GM18517 (cell line): ENCODE measurements around the gene BAG2.

Source experiments
- ATAC-seq: cut with Tn5 transposase; IDR thresholded peaks from one replicate; pipeline ENCODE4 v1.9.1; 2021; ENCODE audit warnings: mild to moderate bottlenecking, moderate library complexity; ENCODE audit not compliant: unreplicated experiment

BAG2 gene

DNA sequence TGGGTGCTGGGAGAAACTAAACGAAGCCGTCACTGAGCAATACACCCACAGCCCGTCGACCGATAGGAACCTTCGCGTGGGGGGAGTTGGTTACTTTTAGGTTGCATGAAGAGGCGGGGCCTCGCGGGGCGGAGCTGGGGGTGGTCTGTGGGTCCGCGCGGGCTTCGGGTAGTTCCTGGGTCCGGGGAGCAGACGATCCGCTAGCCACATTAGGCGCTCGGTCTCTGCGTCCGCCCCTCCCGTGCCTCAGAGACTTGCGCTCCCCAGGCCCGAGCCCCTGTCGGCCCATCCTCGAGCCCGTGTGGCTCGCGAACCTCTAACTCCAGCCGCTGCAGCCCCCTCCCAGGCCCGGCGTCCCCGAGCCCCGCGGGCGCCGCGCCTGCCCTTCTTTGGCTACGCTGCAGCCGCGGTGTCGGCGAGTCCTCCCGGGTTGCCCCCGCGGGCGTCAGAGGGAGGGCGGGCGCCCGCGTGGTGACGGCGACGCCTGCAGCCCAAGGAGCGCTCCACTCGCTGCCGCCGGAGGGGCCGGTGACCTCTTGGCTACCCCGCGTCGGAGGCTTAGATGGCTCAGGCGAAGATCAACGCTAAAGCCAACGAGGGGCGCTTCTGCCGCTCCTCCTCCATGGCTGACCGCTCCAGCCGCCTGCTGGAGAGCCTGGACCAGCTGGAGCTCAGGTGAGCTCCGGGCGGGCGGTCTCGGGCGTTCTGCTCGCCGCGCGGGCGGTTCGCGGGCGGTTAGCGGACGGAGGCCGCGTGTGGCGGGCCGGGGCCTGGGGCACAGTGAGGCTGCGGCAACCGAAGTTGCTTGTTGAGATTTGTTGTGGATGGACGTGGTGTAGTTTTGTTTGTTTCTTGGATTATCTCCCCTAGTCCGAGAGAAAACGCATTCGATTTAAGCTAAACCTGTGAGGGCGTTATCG, at the start of gene BAG2:
Gene BAG2 (plus strand): TSS at position 191 of the 920 bp plus-strand sequence. CDS start 372 bp downstream, at position 563.
- peak; percentile 89 for ATAC-seq

DNA sequence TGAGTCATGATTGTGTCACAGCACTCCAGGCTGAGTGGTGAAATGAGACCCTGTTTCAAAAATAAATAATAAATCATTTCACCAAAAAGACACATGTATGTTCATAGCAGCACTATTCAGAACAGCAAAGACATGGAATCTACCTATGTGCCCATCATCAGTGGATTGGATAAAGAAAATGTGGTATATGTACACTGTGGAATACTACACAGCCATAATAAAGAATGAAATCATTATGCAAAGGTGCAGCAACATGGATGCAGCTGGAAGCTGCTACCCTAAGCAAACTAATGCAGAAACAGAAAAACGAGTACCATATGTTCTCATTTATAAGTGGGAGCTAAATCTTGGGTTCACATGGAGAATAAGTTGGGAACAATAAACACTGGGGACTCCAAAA, 49.0 kb upstream of the BAG2 start:
- ATAC-seq: no peak

DNA sequence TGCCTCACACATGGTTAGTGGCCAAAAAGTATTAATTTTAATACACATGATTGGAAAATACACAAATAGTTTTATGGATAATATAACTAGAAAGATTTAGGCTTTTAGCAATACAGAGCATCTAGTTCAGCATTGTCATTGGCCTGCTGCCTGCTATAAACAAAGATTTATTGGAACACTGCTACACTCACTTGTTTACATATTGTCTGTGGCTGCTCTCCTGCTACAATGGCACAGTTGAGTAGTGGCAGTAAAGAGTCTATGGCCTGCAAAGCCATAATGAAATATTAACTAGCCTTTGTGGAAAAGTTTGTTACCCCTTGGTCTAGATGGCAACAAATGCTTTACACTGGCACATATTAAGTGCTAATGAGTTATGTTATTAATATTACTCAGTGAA, 44.4 kb upstream of the BAG2 start:
- no peak for ATAC-seq

DNA sequence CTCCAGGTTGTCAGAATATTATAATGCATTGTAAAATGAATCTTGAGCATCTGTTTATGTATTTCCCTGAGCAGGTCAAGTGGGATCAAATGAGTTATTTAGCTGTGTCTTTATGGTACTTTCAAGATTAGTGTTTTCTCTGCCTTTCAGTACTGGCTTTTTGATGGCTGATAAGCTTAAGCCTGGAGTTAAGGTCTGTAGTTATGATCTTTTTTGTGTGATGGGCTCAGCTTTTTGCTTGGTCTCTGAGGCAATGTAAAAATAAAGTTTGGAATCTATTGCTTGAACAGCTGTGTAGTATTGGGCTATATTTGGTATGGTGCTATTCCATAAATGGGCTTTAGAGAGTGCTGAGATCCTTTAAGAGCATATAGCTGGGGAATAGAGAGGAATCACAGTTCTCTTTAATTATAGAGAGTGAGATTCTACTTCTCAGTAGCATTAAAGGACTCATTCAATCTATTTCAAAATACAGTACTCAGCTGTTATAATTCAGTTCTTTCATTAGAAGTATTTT, 41.4 kb upstream of the BAG2 start:
- no peak for ATAC-seq

DNA sequence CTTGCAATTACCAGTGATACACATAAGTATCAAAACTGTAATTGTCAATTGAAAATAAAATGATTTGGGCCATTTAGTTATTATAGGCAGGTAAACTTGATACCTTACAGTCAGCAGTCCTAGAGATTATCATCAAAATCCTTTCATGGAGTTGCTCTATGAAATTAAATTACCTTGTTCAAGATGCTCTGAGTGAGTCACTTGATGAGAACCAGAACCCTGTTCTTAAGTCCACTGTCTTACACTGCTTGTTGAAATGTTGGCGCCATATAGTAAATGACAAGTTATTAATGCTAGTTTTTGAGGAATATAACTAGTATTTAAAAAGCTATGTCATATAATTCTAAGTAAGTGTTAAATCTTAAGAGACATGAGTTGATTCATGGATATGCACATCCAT, 37.2 kb upstream of the BAG2 start:
- ATAC-seq: no peak

DNA sequence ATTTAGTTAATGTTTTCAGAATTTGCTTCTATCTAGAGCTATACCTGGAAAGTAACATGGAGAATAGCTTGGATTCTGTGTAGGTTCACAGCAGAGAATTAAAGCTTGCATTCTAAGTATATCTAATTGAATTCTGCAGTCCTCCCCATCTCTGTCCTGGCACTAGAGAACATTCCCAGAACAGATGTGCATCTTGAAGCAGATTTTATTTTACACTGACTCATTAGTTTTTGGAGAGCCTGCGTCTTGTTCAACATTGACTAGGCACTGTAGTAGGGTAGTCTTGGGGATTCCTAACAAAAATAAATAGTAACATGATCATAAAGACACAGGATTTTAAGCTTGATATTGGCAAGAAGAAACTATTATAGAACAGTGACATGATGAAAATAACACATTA, 36.2 kb upstream of the BAG2 start:
- ATAC-seq: no peak

DNA sequence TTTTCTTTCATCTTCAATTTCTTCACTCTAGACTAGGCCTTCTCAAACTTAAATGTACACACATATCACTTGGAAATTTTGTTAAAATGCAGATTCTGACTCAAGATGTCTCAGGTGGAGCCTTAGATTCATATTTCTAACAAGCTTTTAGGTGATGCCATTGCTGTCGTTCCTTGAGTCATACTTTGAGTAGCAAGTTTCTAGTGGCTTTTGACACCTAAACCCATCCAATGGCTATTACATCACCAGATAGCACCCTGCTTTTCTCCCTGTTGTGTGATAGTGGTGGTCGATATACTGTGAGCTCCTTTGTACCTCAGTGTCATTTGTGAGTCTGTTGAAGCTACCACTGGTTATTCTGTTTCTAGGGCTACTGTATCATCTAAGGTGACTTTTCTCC, 34.8 kb upstream of the BAG2 start:
- no peak for ATAC-seq

DNA sequence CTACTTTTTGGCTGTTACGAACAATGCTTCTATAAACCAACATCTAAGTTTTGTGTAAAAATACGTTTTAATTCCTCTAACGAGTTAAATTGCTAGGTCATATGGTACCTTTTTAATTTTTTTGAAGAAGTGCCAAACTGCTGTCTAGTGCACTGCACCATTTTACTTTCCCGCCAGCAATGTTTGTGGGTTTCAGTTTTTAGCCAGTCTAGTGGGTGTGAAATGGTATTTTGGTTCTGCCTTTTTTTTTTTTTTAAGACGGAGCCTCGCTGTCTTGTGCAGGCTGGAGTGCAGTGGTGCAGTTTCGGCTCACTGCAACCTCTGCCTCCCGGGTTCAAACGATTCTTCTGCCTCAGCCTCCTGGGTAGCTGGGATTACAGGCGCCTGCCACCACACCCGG, 34.1 kb upstream of the BAG2 start:
- no peak for ATAC-seq

DNA sequence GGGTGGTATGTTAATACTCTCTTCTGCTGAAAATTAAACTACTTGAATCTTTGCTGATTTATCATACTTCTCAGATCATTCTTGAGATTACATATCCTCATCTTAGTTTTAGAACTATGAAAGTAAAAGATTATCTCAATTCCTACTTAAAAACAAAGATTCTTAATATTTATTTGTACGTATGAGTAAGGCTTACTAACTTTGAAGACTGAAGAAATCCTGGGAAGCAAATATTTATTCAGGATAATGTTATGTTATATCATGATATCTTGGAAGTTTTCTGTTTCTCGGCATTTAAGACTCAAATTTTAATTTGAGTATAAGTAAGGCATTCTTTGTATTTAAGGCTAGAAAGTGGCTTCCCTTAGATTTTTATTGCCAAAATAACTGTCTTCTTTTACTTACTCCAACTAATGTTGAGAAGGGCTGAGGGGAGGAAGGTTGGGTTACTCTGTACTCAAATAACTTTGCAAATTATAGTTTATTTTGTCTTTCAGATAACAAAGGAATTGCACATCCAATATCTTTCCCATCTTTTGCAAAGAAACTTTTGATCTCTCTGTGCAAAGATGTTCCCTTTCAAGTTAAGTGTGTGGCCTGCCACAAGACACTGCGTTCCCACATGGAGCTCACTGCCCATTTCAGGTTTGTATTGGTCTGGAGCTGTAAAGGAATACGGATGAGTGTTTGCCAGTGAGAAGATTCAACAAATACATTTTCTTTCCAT, 30.5 kb upstream of the BAG2 start:
- ATAC-seq: no peak

DNA sequence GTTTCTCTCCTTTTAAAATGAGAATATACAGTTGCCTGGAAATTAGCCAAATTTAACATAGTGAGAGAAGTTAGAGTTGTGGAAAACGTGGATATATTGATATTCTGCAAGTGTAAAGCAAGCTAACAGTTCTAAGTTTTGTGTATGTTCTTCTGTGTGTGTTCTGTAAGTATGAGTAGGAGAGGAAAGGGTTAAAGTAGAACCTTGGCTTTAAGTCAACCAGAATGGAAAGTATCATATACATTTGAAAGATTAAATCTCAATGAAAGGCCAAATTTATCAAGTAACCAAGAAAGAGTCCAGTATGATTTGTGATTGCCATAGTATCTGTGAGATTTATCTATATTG, 30.0 kb upstream of the BAG2 start:
- no peak for ATAC-seq

DNA sequence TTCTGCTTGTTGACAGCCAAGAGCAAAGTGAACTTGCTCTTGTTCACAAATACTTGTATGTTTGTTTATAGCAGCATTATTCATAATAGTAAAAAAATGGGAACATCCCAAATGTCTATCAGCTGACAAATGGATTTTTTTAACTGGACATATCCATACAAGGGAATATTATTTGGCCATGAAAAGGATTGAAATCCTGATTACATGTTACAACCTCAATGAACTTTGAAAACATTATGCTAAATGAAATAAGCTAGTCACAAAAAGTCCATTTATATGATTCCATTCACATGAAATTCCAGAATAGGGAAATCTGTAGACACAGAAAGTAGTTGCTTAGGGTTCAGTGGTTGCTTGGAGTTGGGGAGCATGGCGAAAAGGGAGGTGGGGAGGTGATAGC, 28.4 kb upstream of the BAG2 start:
- no peak for ATAC-seq

DNA sequence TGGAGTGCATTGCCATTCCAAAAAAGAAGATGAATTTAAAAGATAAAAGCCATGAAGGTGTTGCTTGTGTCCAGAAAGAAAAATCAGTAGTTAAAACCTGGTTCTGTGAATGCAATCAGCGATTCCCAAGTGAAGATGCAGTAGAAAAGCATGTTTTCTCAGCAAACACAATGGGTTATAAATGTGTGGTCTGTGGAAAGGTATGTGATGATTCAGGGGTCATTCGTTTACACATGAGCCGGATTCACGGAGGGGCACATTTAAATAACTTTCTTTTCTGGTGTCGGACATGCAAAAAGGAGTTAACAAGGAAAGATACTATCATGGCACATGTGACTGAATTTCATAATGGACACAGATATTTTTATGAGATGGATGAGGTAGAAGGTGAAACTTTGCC, 24.7 kb upstream of the BAG2 start:
- no peak for ATAC-seq

DNA sequence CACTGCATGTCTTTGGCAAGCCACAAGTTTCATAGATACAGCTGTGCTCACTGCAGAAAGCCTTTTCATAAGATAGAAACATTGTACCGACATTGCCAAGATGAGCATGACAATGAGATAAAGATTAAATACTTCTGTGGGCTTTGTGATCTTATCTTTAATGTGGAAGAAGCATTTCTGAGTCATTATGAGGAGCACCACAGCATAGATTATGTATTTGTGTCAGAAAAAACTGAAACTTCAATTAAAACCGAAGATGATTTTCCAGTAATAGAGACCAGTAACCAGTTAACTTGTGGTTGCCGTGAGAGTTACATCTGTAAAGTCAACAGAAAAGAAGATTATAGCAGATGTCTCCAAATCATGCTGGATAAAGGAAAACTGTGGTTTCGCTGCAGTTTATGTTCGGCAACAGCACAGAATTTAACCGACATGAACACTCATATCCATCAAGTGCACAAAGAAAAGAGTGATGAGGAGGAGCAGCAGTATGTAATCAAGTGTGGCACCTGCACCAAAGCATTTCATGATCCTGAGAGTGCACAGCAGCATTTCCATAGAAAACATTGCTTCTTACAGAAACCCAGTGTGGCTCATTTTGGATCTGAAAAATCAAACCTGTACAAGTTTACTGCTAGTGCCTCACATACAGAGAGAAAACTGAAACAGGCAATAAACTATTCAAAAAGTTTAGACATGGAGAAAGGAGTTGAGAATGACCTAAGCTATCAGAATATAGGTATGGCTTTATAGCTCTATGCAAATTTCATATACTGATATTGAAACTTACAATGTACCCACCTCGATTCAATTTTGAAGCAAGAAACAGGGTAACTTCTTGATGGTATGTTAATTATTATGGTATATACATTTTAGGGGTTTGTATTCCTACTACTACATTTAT, 23.9 kb upstream of the BAG2 start:
- no peak for ATAC-seq

DNA sequence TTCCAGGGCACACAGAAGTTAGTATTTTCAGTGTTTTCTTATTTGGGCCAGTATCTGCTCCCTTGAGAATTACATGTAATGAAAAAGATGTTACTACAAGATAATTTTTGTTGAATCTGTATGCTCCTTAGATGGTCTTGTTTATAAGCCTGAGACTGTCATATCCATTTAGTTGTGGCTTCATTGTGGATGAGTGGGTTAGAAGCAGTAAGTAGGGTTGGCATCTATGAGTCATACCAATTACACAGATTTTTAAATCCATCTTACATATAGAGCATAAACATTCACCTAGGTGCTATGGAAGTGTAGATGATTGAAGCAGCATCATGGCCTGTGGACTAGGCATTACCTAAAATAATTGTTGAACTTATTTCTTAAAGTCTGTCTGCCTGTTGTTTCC, 13.5 kb upstream of the BAG2 start:
- ATAC-seq: no peak

DNA sequence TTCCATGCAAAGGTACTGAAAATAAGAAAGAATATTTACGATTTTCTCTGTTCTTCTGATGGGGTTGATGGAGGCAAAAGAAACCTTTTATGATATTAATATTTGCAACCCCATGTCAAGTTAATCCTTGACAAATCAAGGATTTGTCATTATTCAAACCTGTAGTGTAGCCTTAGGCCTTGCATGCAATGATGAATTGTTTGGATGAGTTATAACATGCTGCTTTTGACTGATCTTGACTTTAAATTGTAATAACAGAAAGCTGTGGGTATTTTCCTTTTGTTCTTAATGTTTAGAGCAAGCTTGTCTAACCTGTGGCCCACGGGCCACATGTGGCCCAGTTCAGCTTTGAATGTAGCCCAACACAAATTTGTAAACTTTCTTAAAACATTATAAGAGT, 13.0 kb upstream of the BAG2 start:
- ATAC-seq: no peak

DNA sequence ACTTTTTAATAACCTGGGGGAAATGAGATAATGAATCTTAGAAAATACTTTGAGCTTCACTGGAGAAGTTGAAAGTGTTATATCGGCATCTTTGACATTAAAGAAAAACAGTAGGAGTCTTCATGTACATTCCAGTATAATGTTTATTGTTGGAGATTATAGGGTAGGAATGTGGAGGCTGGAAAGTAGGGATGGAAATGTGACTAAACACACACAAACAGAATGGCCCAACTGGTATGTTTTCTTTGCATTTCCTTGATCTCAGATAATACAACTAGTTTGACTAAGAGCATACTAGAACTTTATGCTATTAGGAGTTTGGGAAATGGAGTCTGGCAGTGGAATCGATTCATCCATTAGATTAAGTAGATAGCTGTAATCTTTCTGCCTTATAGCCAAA, 10.1 kb upstream of the BAG2 start:
- no peak for ATAC-seq

DNA sequence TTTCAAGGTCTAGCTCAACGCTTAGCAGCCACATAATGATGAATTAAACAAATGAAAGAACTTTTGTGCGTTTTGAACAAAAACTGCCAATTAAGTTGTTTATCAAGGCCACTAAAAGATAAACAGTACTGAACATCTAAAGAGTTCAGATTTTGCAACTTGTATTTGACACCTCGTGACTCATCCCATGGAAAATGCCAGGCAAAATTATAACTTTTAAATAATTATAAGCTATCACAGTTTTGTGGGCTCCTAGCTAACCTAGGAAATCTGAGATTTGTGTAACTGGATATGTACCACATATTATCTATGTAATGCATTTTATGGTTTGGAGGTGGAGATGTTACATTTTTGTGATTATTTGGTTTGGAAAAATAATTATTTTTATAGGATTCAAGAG, 9.6 kb upstream of the BAG2 start:
- no peak for ATAC-seq

DNA sequence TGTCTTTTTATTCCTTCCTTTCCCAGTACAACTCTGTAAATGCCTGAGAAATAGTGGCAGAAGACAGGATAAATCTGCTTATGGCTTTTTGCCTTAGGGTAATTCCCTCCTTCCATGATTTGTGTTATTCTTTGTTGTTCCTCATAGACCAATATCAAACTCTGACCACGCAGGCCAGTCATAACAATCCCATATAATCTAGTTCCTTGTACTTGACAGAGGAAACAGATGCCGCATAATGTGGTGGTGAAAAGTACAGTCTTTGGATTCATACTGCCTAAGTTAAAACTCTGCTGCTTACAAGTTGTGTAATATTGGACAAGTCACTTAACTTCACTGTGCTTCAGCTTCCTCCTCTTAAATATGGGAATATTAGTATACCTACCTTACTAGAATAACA, 8.2 kb upstream of the BAG2 start:
- ATAC-seq: no peak

DNA sequence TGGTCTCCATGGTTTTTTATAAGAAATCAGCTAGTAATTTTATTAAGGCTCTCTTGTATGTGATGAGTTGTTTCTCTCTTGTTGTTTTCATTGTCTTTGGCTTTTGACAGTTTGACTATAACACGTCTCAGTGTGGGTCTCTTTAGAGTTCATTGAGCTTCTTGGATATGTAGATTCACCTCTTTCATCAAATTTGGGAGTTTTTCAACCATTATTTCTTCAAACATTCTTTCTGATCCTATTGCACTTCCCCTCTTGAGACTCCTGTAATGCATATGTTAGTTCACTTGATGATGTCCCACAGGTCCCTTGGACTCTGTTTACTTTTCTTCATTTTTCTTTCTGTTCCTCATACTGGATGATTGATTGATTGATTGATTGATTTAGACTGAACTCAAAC, 7.0 kb upstream of the BAG2 start:
- ATAC-seq: no peak

DNA sequence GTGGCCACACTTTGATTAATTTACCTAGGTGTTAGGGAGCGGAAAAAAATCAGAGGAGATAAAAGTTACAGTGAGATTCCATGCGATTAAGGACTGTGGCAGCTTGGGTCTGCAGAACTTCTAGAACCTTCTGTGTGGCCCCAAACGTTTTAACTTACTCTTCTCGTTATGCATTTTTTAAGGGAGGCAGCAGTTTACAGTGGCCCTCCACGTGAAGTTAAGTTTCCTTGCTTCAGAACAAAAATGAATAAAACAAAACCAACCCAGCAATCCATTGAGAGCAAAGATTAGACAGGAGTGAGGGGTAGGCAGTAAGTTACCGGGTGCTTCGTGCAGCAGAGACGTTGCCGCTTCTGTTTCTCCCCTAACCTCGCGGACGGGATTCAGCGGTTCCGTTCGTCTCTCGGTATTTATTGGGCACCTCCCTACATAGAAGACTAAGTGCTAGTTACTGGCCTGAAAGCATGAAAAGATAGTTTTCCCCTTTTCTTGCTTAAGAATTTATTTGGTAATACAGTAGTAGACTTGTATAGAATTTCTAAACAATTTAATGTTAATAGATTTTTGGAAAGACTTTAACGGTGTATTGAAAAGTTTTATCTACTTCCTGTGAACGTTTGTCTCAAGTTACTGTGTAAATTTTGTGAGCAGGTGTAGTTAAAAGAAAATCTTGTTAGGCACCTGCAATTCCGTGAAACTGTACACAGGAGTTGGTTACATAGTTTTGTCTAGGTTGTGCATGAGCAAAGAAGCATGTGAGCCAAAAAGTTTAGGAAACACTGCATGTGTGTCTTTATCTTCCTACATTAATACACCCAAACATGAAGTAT, 1.1 kb downstream of the BAG2 start:
- ATAC-seq: no peak
